Measurements from ENCODE around the gene TCERG1L.

The TCERG1L gene

GRCh38 chr10:131314799-131315198 lies 3.3 kb upstream of the TCERG1L start:
- DNase-seq: no peak

- DNase-seq: no peak
Measured at GRCh38 chr10:131314148-131314547, 2.6 kb upstream of the TCERG1L start.

GRCh38 chr10:131313377-131313776 lies 1.9 kb upstream of the TCERG1L start:
- DNase-seq: no peak

GRCh38 chr10:131312478-131312836 lies 936 bp upstream of the TCERG1L start:
- no peak for DNase-seq

GRCh38 chr10:131311402-131311660 lies 190 bp downstream of the TCERG1L start:
- no peak for DNase-seq

- DNase-seq: no peak
Measured at GRCh38 chr10:131310551-131311401, 745 bp downstream of the TCERG1L start.

GRCh38 chr10:131310142-131310541 lies 1.4 kb downstream of the TCERG1L start:
- DNase-seq: no peak

GRCh38 chr10:131300508-131300907 lies 11.0 kb downstream of the TCERG1L start:
- DNase-seq: no peak

- no peak for DNase-seq
Measured at GRCh38 chr10:131290781-131291180, 20.7 kb downstream of the TCERG1L start.

- DNase-seq: no peak
Measured at GRCh38 chr10:131288648-131289047, 22.9 kb downstream of the TCERG1L start.

GRCh38 chr10:131282961-131283360 lies 28.6 kb downstream of the TCERG1L start:
- DNase-seq: no peak

- no peak for DNase-seq
Measured at GRCh38 chr10:131280101-131280500, 31.4 kb downstream of the TCERG1L start.

GRCh38 chr10:131279516-131279915 lies 32.0 kb downstream of the TCERG1L start:
- no peak for DNase-seq

- DNase-seq: no peak
Measured at GRCh38 chr10:131277969-131278368, 33.6 kb downstream of the TCERG1L start.

- no peak for DNase-seq
Measured at GRCh38 chr10:131277278-131277677, 34.2 kb downstream of the TCERG1L start.

- no peak for DNase-seq
Measured at GRCh38 chr10:131275691-131276090, 35.8 kb downstream of the TCERG1L start.

- no peak for DNase-seq
Measured at GRCh38 chr10:131274883-131275282, 36.6 kb downstream of the TCERG1L start.

GRCh38 chr10:131274133-131274880 lies 37.2 kb downstream of the TCERG1L start:
- no peak for DNase-seq

GRCh38 chr10:131273476-131273875 lies 38.0 kb downstream of the TCERG1L start:
- no peak for DNase-seq

GRCh38 chr10:131272897-131273451 lies 38.5 kb downstream of the TCERG1L start:
- DNase-seq: no peak

- no peak for DNase-seq
Measured at GRCh38 chr10:131271966-131272365, 39.6 kb downstream of the TCERG1L start.

- DNase-seq: no peak
Measured at GRCh38 chr10:131271195-131271880, 40.2 kb downstream of the TCERG1L start.

GRCh38 chr10:131270461-131271190 lies 40.9 kb downstream of the TCERG1L start:
- DNase-seq: no peak

All from 8988T (cell line).